Neuronal stem cell (in vitro differentiated cells): ENCODE data around the gene GARIN5A.

Experiments
- DNase-seq: peaks from one replicate; pipeline ENCODE4 v3.0.0-alpha.2; 2013; ENCODE audit warnings: low spot score
- H2AFZ ChIP-seq: one replicate; pipeline ENCODE4 v1.6.1; 2013; ENCODE audit warnings: mild to moderate bottlenecking, low read length, inconsistent platforms
- H2AK5ac ChIP-seq: 2 replicates; pipeline ENCODE4 v1.6.1; 2013; ENCODE audit warnings: low read depth, mild to moderate bottlenecking, inconsistent platforms, low read length, moderate library complexity, mixed read lengths
- H2BK120ac ChIP-seq: 2 replicates; pipeline ENCODE4 v1.6.1; 2013; ENCODE audit warnings: low read depth, mild to moderate bottlenecking, inconsistent platforms, low read length, moderate library complexity, mixed read lengths
- H2BK12ac ChIP-seq: one replicate; pipeline ENCODE4 v1.6.1; 2013; ENCODE audit warnings: low read length, inconsistent platforms
- H2BK15ac ChIP-seq: 2 replicates; pipeline ENCODE4 v1.6.1; 2013; ENCODE audit warnings: mild to moderate bottlenecking, low read length, inconsistent platforms, mixed read lengths
- H2BK5ac ChIP-seq: one replicate; pipeline ENCODE4 v1.6.1; 2013; ENCODE audit warnings: inconsistent platforms, mild to moderate bottlenecking, low read length, moderate library complexity
- H3K14ac ChIP-seq: one replicate; pipeline ENCODE4 v1.6.1; 2013; ENCODE audit warnings: low read length, inconsistent platforms
- H3K18ac ChIP-seq: 2 replicates; pipeline ENCODE4 v1.6.1; 2013; ENCODE audit warnings: low read length, inconsistent platforms
- H3K23ac ChIP-seq: 2 replicates; pipeline ENCODE4 v1.6.1; 2013; ENCODE audit warnings: low read depth, mild to moderate bottlenecking, mixed read lengths, low read length, inconsistent platforms; ENCODE audit not compliant: poor library complexity
- H3K27ac ChIP-seq: replicated peaks from 3 replicates; pipeline ENCODE4 v1.5.1; 2013; ENCODE audit warnings: low read length, inconsistent platforms
- H3K27me3 ChIP-seq, 3 experiments: 2 replicates each; pipeline ENCODE4 v1.6.1; 2013; ENCODE audit warnings: low read length in 3 of 3, mild to moderate bottlenecking in 2 of 3, inconsistent platforms in 1 of 3, low read depth in 1 of 3, mixed read lengths in 1 of 3, moderate library complexity in 1 of 3; ENCODE audit not compliant: control insufficient read depth in 3 of 3, insufficient read depth in 3 of 3
- H3K36me3 ChIP-seq, 2 donors: replicated peaks in 1 of 2; 2 replicates each; pipeline ENCODE4 v1.6.1; 2013; ENCODE audit warnings: low read length in 2 of 2; ENCODE audit not compliant: control insufficient read depth in 2 of 2, insufficient read depth in 2 of 2
- H3K4ac ChIP-seq: 2 replicates; pipeline ENCODE4 v1.6.1; 2013; ENCODE audit warnings: inconsistent platforms, mild to moderate bottlenecking, low read length, moderate library complexity
- H3K4me1 ChIP-seq, 2 donors: 1 replicate in 1 of 2; 2 replicates in 1 of 2; pipeline ENCODE4 v1.6.1; 2013; ENCODE audit warnings: low read length in 2 of 2, low read depth in 1 of 2; ENCODE audit not compliant: control insufficient read depth in 2 of 2, insufficient read depth in 1 of 2
- H3K4me2 ChIP-seq: one replicate; pipeline ENCODE4 v1.6.1; 2013; ENCODE audit warnings: mild to moderate bottlenecking, low read length, inconsistent platforms; ENCODE audit not compliant: insufficient read depth, poor library complexity, severe bottlenecking
- H3K4me3 ChIP-seq, 2 donors: 2 replicates each; pipeline ENCODE4 v1.5.1; 2013; ENCODE audit warnings: low read length in 2 of 2, mild to moderate bottlenecking in 2 of 2, inconsistent platforms in 1 of 2, moderate library complexity in 1 of 2
- H3K79me1 ChIP-seq: one replicate; pipeline ENCODE4 v1.6.1; 2013; ENCODE audit warnings: low read depth, mild to moderate bottlenecking, inconsistent platforms, low read length, moderate library complexity
- H3K9ac ChIP-seq: one replicate; pipeline ENCODE4 v1.6.1; 2013; ENCODE audit warnings: mild to moderate bottlenecking, low read depth, low read length, inconsistent platforms; ENCODE audit not compliant: poor library complexity
- H3K9me3 ChIP-seq, 2 donors: replicated peaks in 1 of 2; 2 replicates each; pipeline versions ENCODE3 to v1.6.1; 2013; ENCODE audit warnings: low read length in 2 of 2, mild to moderate bottlenecking in 2 of 2, inconsistent platforms in 1 of 2, low read depth in 1 of 2, mixed read lengths in 1 of 2, moderate library complexity in 1 of 2; ENCODE audit not compliant: control insufficient read depth in 2 of 2, insufficient read depth in 1 of 2
- H4K8ac ChIP-seq: one replicate; pipeline ENCODE4 v1.6.1; 2013; ENCODE audit warnings: low read depth, mild to moderate bottlenecking, inconsistent platforms, low read length, moderate library complexity
- H4K91ac ChIP-seq: one replicate; pipeline ENCODE4 v1.6.1; 2013; ENCODE audit warnings: low read length, low read depth, mild to moderate bottlenecking, inconsistent platforms; ENCODE audit not compliant: poor library complexity
- WGBS, 2 donors: extraction: QIAGEN DNeasy Blood & Tissue Kit; methylation state at CpG; one replicate each; pipeline ENCODE4 v1.1.7; 2013; ENCODE audit warnings: missing lambda C conversion rate in 2 of 2, mixed read lengths in 1 of 2; ENCODE audit not compliant: insufficient read length in 2 of 2, insufficient replicate concordance in 1 of 2; ENCODE audit errors: extremely low coverage in 2 of 2; 5-methylcytosine and 5-hydroxymethylcytosine counted together

GARIN5A gene

GRCh38 chr19:50478901-50479715 lies 2.5 kb upstream of the GARIN5A start:
- no peak for DNase-seq
- H2BK120ac ChIP-seq, result no peak overlapping the region

GRCh38 chr19:50477751-50478515 lies 1.3 kb upstream of the GARIN5A start:
- Histone ChIP-seq H3K36me3 (peaks cover 14 to 29% of the 10 kb centered on the region in 2 donors), H2BK12ac (no peak overlapping the region), H2BK15ac (no peak overlapping the region), H4K8ac (no peak overlapping the region), H3K9ac (no peak overlapping the region), H2AK5ac (no peak overlapping the region), H3K79me1 (peaks cover 5% of the 10 kb centered on the region), H3K4me1 (no peaks in the 10 kb centered on the region), H2AFZ (no peak overlapping the region), H3K9me3 (peaks cover 5 to 31% of the 10 kb centered on the region in 2 donors), H2BK5ac (no peak overlapping the region), H2BK120ac (no peak overlapping the region), H3K27me3 (peaks cover 0 to 15% (median 0%) of the 10 kb centered on the region in 3 experiments), H3K4ac (no peak overlapping the region), H3K27ac (no peak overlapping the region), H4K91ac (no peak overlapping the region), H3K18ac (no peak overlapping the region), H3K4me2 (no peak overlapping the region), H3K14ac (no peak overlapping the region), H3K4me3 (no peak overlapping the region), H3K23ac (no peak overlapping the region)
- no peak for DNase-seq
- no CpG with 5 or more reads among the region's 17 CpGs for WGBS, 2 donors

More at GRCh38 chr19:50478901-50479715, 2.5 kb upstream of the GARIN5A start:
- H2BK15ac ChIP-seq, result no peak overlapping the region
- no peak overlapping the region for H3K4me2 ChIP-seq
- H2AK5ac ChIP-seq, result no peak overlapping the region
- no peak overlapping the region for H3K23ac ChIP-seq
- WGBS, 2 donors, result no CpG with 5 or more reads among the region's 19 CpGs
- H3K9ac ChIP-seq, result peak overlapping the region; percentile 2
- no peak overlapping the region for H3K4me3 ChIP-seq
- no peak overlapping the region for H4K8ac ChIP-seq
- H3K18ac ChIP-seq, result peak overlapping the region; percentile 27
- H3K79me1 ChIP-seq, result peaks cover 5% of the 10 kb centered on the region
- H3K9me3 ChIP-seq, result peaks cover 5 to 31% of the 10 kb centered on the region in 2 donors
- H4K91ac ChIP-seq, result no peak overlapping the region
- H2AFZ ChIP-seq, result no peak overlapping the region
- no peak overlapping the region for H3K4ac ChIP-seq
- peaks cover 18 to 34% of the 10 kb centered on the region in 2 donors for H3K36me3 ChIP-seq
- no peak overlapping the region for H3K27ac ChIP-seq
- peaks cover 0 to 15% (median 0%) of the 10 kb centered on the region in 3 experiments for H3K27me3 ChIP-seq
- no peak overlapping the region for H3K14ac ChIP-seq
- H3K4me1 ChIP-seq, result no peaks in the 10 kb centered on the region
- H2BK5ac ChIP-seq, result no peak overlapping the region
- no peak overlapping the region for H2BK12ac ChIP-seq

GRCh38 chr19:50476907-50477238 lies 225 bp upstream of the GARIN5A start:
- Histone ChIP-seq H3K14ac (no peak overlapping the region), H3K79me1 (peaks cover 5% of the 10 kb centered on the region), H2AFZ (peak overlapping the region; percentile 100), H3K4ac (no peak overlapping the region), H4K91ac (no peak overlapping the region), H3K27me3 (peaks cover 0 to 15% (median 0%) of the 10 kb centered on the region in 3 experiments), H3K27ac (no peak overlapping the region), H3K4me1 (no peaks in the 10 kb centered on the region), H3K18ac (no peak overlapping the region), H3K9ac (no peak overlapping the region), H2BK15ac (no peak overlapping the region), H3K9me3 (peaks cover 5 to 31% of the 10 kb centered on the region in 2 donors), H3K36me3 (peaks cover 14 to 25% of the 10 kb centered on the region in 2 donors), H2BK120ac (no peak overlapping the region), H4K8ac (no peak overlapping the region), H2AK5ac (no peak overlapping the region), H2BK5ac (no peak overlapping the region), H3K4me3 (peak overlapping the region; percentile 46 to 97), H3K23ac (peak overlapping the region; percentile 12), H2BK12ac (no peak overlapping the region), H3K4me2 (peak overlapping the region; percentile 69)
- no CpG with 5 or more reads among the region's 20 CpGs for WGBS, 2 donors
- no peak for DNase-seq

GRCh38 chr19:50475736-50476223 lies 868 bp downstream of the GARIN5A start:
- H3K18ac ChIP-seq, result peak overlapping the region; percentile 85
- H3K27me3 ChIP-seq, result peaks cover 0 to 15% (median 0%) of the 10 kb centered on the region in 3 experiments
- peaks cover 14 to 21% of the 10 kb centered on the region in 2 donors for H3K36me3 ChIP-seq
- peak overlapping the region; percentile 100 for H2AFZ ChIP-seq
- WGBS, 2 donors, result no CpG with 5 or more reads among the region's 29 CpGs
- H2BK120ac ChIP-seq, result peak overlapping the region; percentile 87
- peak overlapping the region; percentile 47 for H2BK12ac ChIP-seq
- H3K9ac ChIP-seq, result no peak overlapping the region
- no peak for DNase-seq
- H3K4me1 ChIP-seq, result no peaks in the 10 kb centered on the region
- peaks cover 6 to 31% of the 10 kb centered on the region in 2 donors for H3K9me3 ChIP-seq
- H2BK5ac ChIP-seq, result peak overlapping the region; percentile 90
- H4K8ac ChIP-seq, result no peak overlapping the region
- H2BK15ac ChIP-seq, result no peak overlapping the region
- peak overlapping the region; percentile 98 for H2AK5ac ChIP-seq
- H4K91ac ChIP-seq, result no peak overlapping the region
- H3K14ac ChIP-seq, result no peak overlapping the region
- peak overlapping the region; percentile 53 for H3K4ac ChIP-seq
- no peak overlapping the region for H3K4me2 ChIP-seq
- H3K27ac ChIP-seq, result no peak overlapping the region
- no peak overlapping the region for H3K4me3 ChIP-seq
- peaks cover 7% of the 10 kb centered on the region for H3K79me1 ChIP-seq
- peak overlapping the region; percentile 12 for H3K23ac ChIP-seq
